ENCODE measurements around the gene OR52B2. TPM values are rescaled to one million over a fixed set of nuclear protein-coding genes. Genes with fewer than 3 reads are reported as not detected.

Gene OR52B2
- total RNA-seq, 4 donors from 2014 or later = 0.51 TPM; not detected in 3

DNA sequence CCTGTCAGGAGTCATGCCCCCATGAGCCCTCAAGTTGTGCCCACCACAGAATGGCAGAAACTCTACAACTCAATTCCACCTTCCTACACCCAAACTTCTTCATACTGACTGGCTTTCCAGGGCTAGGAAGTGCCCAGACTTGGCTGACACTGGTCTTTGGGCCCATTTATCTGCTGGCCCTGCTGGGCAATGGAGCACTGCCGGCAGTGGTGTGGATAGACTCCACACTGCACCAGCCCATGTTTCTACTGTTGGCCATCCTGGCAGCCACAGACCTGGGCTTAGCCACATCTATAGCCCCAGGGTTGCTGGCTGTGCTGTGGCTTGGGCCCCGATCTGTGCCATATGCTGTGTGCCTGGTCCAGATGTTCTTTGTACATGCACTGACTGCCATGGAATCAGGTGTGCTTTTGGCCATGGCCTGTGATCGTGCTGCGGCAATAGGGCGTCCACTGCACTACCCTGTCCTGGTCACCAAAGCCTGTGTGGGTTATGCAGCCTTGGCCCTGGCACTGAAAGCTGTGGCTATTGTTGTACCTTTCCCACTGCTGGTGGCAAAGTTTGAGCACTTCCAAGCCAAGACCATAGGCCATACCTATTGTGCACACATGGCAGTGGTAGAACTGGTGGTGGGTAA lies 29.2 kb upstream of the OR52B2 start, which contains the start of gene OR52W1:
TSS of gene OR52W1 (plus strand) at position 51 of the 637 bp plus-strand sequence. CDS start at position 51, 0 bp downstream.
- no peak for TF ChIP-seq CTCF (IDR thresholded peaks at IDR 0.05; ENCODE audit: low read depth)

DNA sequence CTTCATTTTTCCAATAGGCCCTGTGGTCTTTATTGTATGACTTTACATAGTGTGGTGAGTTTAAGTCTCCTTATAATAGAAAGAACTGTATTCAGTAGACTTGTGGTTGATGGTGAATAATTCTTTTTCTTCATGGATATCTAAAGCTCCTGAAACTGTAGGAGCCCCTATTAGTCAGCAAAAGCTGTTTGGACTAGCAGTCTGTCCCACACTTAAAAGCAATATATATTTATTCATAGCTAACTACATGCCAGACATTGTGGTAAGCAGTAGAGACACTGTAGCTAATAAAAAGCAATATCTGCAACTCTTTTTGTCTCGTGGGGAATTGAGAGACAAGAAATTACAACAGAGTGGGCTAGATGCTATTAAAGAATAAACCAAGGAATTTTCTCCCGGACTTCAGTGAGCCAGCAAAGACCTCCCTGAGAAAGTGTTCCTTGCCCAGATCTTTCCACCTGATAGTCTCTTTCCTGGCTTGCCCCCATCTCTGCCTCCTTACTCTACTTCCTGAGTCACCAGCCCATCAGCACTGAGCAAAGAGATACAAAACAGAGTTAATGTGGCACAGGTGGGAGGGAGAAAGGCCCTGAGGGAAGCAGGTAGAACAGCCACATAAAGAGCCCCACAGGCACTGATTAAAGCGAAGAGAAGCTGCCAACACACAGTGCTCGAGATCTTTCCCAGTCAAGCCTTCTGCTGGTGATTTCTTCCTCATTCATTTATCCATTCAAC lies 27.5 kb upstream of the OR52B2 start:
- TF ChIP-seq CTCF (IDR thresholded peaks at IDR 0.05; ENCODE audit: low read depth) = no peak

DNA sequence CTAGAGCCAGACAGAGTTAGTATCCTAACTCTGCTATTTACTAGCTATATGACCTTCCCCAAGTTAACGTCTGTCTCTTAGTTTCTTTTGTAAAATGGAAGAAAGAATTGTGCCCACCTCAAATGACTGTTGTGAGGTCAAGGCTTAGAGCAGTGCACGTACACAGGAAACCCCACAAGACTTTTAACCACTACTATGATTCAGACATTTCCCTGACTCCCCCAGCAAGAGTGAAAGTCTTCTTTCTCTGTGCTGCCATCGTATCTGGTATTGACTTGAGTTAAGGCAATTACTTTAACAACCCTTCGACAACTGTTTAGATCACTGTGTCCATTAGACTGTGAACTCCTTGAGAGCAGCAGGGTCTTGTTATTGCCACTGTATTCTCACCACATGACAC lies 26.3 kb upstream of the OR52B2 start:
- no peak for TF ChIP-seq CTCF (IDR thresholded peaks at IDR 0.05; ENCODE audit: low read depth)

DNA sequence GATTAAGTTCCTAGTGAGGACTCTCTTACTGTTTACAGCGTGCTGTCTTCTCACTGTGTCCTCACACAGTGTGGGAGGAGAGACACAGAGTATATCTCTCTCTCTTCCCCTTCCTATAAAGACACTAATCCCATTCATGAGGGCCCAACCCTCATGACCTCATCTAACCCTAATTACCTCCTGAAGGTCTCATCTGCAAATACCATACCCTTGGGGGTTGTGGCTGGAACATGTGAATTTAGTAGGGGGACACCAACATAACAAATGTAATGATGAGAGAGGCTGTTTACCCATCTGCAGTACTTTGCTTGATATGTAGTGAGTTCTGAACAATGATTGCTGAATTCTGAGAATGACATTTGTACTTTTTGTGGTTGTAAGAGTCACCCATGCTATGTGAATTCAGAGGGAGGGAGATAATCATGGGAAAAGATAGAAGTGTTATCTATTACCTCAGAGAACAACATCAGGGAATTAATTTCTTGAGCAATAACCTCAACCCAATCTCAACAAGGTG lies 24.0 kb upstream of the OR52B2 start:
- TF ChIP-seq CTCF (IDR thresholded peaks at IDR 0.05; ENCODE audit: low read depth) = no peak

- TF ChIP-seq CTCF (IDR thresholded peaks at IDR 0.05; ENCODE audit: low read depth) = no peak
Observed at GRCh38 chr11:6191742-6192141, 21.6 kb upstream of the OR52B2 start.

DNA sequence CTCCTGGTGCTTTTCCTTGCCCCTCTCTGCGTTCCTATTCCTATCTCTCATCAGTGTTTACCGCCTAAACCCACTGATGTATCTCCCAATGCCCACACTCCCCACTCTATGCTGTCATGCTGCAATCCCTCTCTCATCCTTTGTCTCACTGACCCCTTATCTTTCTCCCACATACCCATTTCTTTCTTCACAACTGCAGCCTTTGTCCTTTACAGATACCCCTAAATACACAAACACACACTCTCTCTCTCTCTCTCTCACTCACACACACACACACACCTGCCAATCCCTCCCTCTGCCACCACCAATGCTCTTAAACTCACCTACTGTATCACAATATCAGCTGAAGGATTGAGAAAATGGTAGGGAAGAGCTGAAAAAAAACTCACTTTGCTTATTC lies 5.3 kb upstream of the OR52B2 start:
- TF ChIP-seq CTCF (IDR thresholded peaks at IDR 0.05; ENCODE audit: low read depth) = no peak

DNA sequence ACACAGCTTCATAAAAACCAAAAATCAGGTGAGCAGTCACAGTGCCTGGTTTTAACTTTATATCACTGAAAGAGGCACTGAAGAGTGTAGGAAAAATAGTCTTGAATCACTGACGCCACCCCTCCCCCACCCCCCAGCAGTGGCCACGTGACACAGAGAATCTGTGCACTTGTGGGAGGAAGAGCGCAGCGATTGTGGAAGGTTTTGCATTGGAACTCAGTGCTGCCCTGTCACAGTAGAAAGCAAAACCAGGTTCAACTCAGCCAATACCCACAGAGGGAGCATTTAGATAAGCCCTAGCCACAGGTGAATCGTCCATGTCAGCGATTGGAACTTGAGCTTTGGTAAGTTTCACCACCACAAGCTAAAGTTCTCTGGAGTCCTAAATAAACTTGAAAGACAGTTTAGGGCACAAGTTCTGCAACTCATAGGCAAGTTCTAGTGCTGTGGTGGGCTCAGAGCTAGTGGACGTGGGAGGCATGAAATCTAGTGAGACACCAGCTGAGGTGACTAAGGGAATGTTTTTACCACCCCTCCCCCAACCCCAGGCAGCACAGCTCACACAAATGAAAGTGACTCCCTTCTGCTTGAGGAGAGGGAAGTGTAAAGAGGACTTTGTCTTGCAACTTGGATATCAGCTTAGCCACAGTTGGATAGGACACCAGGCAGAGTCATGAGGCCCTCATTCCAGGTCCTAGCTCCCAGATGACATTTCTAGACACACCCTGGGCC lies 13.3 kb downstream of the OR52B2 start:
- no peak for TF ChIP-seq CTCF (IDR thresholded peaks at IDR 0.05; ENCODE audit: low read depth)

Data from subcutaneous adipose tissue (tissue), 4 donors.